Stimulated activated CD8-positive, alpha-beta memory T cell treated with anti-CD3 and anti-CD28 coated beads, Interleukin-4, amount 100 ng/mL, for 48 hours (primary cell): ENCODE data around the gene GALR3.
"Not testable (repeated sequence)": the region's sequence is repeated elsewhere in the genome, so short reads cannot be mapped to it uniquely, and the experiment has no call there.

ENCODE experiments used
- DNase-seq: peaks from one replicate; pipeline ENCODE4 v3.0.0-alpha.2; 2020

The GALR3 gene, protein sequence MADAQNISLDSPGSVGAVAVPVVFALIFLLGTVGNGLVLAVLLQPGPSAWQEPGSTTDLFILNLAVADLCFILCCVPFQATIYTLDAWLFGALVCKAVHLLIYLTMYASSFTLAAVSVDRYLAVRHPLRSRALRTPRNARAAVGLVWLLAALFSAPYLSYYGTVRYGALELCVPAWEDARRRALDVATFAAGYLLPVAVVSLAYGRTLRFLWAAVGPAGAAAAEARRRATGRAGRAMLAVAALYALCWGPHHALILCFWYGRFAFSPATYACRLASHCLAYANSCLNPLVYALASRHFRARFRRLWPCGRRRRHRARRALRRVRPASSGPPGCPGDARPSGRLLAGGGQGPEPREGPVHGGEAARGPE

DNA sequence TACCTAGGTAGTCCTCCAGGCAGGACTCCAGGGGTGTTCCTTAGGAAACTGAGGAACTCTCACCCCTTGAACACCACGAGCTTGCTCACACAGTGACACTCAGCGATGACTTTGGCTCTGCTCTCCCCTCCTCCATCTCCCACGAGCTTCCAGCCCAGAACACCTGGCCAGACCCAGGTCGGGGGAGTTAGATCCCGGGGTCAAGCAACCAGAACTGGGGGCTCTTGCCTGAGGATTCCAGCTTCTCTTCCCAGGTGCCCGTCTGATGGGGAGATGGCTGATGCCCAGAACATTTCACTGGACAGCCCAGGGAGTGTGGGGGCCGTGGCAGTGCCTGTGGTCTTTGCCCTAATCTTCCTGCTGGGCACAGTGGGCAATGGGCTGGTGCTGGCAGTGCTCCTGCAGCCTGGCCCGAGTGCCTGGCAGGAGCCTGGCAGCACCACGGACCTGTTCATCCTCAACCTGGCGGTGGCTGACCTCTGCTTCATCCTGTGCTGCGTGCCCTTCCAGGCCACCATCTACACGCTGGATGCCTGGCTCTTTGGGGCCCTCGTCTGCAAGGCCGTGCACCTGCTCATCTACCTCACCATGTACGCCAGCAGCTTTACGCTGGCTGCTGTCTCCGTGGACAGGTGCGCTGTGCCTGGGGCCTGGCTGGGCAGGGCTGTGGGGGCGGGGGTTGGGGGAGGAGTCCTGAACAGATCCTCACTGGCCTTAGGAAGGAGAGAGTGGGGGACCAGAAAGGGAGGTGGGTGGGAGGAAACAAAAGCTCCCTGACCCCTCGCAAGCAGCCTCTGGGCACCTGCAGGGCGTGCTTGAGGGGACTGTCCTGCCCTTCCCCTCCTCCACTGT, at the start of gene GALR3:
Gene GALR3 (plus strand): TSS at position 249 of the 852 bp plus-strand sequence. CDS start 25 bp downstream, at position 274.
- DNase-seq, result no peak

DNA sequence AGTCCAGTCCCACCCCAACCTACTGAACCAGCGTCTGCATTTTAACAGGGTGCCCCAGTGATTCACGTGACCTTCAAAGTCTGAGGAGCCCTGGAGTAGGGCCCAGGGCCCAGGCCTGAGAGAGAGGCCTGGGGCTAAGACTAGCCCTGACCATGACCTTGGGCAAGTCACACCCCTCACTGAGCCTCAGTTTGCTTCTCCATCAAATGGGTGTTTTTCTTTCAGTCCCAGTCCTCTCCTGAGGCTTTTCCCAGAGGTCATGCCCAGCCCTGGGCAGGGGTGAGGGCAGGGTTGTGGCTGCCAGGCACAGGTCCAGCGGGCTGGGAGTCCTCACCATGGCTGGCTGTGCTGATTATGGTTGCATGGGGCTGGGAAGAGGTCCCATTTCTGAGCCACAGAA, 48.5 kb upstream of the GALR3 start:
- DNase-seq, result no peak

DNA sequence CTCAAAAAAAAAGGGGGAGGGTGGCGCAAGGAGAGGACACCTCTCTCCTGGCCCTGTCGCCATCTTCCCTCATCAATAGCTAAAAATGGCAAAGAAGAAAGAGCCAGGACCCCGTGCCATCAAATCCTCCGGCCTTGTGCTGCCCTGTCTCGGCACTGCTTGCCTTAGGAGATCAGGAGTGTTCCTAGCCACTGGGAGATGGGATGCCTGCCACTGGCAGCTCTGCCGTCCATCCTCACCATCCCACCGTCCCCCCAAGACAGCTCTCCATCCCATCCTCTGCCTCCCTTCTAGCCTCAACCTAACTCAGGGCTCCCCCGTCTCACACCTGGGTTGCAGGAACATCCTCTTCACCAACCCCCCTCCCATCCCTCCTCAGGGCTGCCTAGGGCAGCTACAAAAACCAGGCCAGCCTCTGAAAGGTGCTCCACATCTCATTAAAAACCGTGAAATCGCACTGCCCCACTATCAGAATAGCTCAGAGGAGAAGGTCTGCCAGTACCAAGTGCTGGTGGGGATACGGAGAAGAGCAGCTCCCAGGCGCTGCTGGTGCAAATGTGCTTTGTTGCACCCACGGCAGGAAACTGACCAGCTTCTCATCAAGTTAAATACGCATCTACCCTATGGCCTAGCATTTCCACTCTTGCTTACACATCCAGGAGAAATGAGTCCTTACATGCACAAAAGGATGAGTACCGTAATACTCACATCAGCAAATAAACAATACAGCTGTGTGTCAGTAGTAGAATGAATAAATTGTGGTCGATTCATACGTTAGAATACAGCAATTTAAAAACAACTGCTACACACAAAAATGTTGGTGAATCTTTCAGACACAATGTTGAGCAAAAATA, 47.2 kb upstream of the GALR3 start:
- DNase-seq, result no peak

DNA sequence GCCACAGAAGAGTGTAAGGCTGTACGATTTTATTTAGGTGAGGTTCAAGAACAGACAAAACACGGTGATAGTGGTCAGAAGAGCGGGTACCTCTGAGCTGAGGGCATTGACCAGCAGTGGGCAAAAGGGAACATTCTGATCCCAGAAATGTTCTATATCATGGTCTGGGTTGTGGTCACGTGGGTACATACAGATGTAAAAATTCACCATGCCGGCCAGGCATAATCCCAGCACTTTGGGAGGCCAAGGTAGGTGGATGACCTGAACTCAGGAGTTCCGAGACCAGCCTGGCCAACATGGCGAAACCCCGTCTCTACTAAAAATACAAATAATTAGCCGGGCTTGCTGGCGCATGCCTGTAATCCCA, 46.6 kb upstream of the GALR3 start:
- DNase-seq, result no peak

DNA sequence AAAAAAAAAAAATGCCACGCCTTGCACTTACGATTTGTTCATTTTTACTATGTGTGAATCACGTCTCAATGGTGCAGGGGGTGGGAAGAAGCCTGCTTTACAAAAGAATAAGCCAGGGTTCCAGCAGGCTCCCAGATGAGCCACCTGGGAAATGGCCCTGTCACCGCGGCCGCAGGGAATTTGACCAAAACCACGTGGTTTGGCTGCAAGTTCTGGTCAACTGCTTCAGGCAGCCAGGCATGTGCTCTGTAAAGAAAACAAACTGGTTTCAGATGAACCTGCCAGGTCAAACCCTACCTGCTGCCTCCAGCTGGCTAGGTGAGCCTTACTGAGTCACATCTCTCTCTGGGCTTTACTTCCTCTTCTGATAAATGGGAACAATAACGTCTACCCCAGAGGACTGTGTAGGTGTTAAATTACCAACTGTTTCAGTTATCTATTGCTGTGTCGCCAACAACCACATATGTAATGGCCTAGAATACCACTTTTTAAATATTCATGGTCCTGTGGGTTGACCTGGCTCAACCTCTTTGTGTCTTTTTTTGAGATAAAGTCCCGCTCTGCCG, 46.0 kb upstream of the GALR3 start:
- DNase-seq, result no peak

DNA sequence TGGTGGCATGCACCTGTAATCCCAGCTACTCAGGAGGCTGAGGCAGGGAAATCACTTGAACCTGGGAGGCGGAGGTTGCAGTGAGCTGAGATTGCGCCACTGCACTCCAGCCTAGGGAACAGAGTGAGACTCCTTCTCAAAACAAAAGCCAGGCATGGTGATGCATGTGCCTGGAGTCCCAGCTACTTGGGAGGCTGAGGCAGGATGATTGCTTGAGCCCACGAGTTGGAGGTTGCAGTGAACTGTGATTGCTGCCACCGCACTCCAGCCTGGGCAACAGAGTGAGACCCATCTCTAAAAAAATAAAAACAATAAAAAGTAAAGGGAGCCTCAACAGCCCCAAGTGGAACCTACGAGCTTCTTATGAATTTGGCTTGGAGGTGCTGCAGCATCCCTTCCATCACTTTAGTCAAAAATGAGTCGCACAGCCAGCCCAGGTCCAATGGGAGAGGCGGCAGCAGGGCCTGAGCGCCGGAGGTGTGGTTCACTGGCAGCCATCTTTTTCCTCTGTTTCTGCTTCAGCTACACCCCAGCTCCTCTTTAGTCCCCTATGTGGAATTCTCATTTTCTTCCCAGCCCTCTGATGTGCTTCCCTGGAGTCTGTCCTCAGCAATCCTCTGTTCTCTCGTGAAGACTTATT, 44.7 kb upstream of the GALR3 start:
- DNase-seq, result no peak

DNA sequence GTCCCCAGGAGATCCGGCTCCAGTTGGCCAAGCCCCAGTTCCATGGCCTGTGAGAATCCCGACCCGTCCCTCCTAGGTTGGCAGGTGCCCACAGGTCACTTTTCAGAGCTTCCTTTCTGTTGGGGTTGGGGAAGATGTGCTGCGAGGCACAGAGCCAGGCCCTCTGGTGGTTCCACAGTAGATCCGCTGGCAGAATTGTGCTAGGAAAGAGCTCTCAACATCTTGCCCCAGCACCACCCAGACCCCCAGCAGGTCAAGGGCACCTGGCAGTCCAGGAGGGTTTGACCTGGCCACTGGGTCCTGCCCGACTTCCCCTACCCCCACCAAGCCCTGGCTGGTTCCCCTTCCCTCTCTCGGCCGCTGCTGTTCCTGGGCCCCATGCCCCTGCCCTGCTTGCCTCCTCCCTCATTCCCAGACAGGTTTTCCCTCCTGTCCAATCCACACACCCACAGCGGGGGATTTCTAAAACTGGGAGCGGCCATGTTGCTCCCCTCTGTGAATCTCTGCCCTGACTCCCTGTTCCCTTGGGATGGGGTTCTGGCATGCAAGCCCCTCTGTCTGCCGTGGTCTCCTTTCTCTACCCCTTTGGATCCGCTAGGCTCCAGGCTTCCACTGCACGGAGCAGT, 41.6 kb upstream of the GALR3 start:
- no peak for DNase-seq

DNA sequence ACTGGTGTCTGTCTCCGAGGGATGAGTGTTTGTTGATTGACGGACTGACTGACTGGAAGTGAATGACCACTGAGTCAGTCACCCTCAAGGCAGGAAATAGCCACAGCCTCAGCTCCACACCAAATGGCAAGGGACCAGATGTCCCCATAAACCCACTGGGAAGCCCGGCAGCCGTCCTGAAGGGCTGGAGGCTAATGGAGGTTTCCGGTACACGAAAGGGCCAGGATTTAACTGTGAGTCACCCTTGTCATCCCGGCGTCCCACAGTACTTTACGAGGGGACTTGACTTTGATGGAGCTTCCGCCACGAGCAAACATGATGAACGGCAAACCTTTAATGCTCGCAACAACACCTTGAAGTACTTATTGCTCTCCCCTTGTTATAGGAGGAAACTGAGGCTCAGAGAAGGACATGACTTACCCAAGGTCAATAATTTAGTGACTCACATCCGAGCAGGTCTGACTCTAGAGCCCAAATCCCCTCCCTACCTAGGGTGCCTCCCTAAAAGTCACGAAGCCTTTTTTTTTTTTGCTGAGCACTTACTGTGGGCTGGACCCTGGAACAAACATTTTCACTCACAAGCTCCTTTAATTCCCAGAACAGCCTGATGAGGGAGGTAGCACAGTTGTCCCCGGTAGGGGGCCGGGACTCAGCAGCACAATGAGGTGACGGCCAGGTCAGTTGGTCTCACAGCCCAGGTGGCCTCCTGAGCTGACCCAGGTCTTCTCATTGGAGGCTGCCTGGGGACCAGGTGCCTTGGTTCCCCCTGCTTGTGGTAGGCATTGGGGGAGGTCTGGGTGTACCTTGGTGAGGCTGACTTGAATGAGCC, 40.6 kb upstream of the GALR3 start:
- DNase-seq, result no peak

DNA sequence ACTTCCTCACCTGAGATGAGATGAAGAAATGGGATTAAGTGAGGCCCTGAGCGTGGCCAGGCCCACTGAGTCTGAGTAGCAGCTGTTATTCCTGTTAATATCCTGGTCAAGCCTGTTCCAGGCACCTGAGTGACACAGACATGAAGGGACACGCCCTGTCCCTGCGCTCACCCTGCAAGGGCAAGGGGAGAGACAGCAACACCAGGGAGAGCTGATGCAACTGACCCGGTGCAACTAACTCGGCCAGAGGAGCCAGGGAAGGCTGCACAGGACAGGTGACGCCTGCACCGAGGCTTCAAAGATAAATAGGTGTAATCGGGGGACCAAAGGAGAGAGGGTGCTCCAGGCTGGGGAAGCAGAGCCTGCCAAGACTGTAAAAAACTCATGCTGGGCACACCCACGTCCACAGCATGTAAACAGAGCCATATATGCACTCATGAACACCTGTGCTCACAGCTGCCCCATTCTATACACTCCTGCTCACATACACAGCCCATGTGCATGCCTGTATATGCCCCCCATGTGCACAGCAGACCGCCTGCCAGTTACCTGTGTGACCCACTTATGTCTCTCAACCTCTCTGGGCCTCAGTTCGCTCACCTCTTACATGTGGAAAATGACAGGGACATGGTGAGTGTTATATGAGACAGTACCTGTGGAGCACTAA, 38.2 kb upstream of the GALR3 start:
- no peak for DNase-seq

DNA sequence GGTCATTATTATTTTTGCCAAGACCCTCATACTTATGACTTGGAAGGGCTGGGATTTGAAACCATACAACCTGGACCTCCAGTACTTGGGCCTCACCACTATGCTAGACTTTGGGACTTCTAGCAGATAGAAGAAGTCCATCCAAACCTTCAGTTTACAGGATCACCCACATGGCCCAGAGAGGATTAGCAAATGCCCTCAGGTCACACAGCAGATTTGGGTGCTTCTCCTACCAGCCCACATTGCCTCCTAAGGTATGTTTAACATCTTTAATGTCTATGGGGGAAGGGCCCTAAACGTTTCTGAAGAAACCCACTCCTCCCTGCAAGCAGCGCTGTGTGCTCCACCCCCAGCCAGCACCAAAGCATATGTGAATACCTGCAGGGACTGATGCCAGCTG, 32.9 kb upstream of the GALR3 start:
- no peak for DNase-seq

DNA sequence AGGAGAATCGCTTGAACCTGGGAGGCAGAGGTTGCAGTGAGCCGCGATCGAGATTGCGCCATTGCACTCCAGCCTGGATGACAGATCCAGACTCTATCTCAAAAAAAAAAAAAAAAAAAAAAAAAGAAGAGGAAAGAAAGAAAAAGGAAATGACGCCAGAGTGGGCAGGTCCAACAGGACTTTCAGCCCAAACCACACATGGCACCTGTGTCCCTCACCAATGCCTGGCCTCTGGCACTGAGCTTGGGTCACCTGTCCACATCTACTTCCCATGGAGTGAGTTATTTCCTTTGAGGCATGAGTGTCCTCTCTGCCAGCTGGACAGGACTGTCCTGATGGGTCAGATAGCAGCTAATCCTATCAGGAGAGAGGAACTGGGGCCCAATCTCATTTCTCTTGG, 30.7 kb upstream of the GALR3 start:
- no peak for DNase-seq

DNA sequence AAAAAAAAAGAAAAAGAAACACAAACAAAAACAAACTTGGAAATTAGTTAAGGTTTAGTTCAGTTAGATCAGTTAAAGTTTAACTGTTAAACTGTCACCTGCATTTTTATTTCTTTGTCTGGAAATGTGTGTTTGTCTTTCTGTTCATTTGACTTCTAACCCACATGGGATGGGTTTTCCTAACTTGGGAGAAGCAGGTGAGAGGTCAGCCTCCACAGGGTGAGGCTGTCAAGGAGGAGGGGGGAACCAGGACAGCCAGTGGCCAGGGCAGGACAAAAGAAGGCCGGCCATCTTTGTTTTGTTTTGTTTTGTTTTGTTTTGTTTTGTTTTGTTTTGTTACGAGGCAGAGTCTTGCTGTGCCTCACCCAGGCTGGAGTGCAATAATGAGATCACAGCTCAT, 28.8 kb upstream of the GALR3 start:
- DNase-seq, result no peak

DNA sequence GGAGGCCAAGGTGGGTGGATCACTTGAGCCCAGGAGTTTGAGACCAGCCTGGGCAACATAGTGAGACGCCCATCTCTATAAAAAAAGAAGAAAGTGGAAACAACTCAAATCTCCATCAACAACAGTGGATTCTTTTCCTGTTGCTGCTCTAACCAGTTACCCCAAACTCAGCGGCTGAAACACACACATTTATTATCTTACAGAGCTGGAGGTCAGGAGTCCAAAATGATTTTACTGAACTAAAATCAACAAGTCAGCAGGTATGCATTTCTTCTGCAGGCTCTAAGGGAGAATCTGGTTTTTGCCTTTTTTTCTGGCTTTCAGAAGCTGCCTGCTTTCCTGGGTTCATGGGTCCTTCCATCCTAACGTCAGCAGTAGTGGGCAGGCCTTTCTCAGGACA, 27.1 kb upstream of the GALR3 start:
- DNase-seq, result no peak

DNA sequence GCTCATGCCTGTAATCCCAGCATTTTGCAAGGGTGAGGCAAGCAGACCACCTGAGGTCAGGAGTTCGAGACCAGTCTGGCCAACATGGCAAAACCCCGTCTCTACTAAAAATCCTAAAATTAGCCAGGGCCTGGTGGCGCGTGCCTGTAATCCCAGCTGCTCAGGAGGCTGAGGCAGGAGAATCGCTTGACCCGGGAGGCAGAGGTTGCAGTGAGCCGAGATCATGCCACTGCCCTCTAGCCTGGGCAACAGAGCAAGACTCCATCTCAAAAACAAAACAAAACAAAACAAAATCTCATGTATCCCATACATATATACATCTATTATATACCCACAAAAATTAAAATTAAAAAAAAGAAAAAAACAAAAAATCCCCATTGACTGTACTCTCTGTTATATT, 25.9 kb upstream of the GALR3 start:
- DNase-seq, result not testable (repeated sequence)

DNA sequence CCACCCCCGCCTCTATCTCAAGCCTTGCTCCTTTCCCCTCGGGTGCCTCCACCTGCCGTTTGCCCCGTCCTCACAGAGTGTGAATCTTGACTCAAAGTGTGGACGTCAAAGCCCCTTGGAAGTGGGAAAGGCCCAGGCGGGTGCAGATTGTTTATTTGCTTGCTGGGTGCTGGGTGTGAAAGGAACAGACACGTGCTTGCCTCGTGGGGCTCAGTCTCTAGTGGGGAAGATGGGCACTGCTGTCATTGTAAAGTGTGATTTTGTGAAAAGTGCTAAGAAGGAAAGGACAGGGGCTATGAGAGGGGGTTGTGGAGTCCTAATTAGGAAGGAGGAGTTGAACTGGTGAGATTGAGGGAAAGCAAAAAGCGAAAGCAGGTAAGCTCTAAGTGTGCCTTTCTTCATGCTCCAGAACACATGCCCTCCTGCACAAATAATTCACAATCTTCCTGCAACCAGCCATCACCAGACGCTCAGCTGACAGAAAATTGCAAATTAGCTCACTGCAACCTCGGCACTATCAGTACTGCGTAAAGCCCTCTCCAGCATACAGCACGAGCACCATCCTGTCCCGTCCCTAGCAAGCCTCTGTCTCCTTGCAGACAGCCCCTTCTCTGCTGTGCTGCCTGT, 25.2 kb upstream of the GALR3 start:
- DNase-seq, result no peak

DNA sequence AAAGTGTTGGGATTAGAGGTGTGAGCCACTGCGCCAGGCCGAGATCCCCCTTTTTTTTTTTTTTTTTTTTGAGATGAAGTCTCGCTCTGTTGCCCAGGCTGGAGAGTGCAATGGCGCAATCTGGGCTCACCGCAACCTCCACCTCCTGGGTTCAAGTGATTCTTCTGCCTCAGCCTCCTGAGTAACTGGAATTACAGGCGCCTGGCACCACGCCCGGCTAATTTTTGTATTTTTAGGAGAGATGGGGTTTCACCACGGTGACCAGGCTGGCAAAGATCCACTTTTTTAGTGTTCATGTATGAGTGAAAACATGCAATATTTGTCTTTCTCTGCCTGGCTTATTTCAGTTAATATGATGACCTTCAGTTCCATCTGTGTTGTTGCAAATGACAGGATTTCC, 23.2 kb upstream of the GALR3 start:
- not testable (repeated sequence) for DNase-seq

DNA sequence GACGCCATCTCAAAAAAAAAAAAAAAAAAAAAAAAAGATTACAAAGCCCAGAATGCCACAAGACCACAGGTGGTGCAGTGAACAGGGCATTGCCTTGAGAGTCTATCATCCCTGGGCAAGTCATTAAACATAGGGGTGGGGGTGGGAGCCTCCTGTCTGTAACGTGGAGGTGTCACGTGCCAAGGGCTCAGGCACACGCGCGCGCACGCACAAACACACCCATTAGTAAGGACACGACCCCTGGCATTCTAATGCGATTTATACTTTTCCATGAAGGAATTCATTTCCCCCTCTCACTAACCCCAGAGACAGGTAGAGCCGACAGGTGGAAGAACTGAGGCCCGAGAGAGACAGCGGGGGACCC, 21.3 kb upstream of the GALR3 start:
- DNase-seq, result no peak

DNA sequence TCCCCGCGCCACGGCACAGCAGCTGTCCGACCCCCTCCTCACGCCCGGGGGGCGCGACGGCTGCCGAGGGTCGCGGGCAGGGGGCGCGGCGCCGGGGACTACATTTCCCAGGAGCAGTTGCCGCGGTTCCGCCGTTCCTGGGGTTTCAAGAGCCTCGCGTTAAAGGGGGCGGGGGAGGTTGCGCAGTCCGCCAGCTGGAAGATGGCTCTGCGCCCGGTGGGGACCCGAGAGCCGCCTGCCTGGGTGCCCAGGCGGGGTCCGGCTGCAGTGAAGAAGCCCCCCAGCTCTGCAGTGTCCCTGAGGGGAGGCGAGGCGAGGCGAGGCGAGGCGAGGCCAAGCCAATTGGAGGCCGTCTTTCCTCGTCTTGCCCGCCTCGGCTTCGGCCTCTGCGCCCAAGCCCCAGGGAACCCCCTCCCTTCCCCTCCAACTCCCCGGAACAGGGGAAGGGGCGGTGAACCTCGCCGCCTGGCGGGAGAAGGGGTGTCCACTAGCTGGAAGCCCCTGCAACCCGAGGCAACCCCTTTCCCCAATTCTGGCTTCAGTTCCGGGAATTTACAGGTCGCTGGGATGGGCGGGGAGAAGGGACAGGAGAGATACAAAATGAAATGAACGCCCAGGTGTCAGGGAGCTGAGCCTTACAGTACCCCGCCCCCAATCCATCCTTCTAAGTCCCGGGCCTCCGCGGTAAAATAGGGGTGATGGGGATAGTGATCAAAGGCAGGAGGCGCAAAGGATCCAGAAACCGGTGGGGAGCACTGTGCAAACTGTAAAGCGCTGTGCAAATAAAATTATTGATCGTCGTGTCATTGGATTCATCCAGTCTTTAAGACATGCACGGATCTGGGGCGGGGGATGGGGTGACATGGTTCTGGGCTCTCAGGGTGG, 20.6 kb upstream of the GALR3 start:
- peak; percentile 47 for DNase-seq

DNA sequence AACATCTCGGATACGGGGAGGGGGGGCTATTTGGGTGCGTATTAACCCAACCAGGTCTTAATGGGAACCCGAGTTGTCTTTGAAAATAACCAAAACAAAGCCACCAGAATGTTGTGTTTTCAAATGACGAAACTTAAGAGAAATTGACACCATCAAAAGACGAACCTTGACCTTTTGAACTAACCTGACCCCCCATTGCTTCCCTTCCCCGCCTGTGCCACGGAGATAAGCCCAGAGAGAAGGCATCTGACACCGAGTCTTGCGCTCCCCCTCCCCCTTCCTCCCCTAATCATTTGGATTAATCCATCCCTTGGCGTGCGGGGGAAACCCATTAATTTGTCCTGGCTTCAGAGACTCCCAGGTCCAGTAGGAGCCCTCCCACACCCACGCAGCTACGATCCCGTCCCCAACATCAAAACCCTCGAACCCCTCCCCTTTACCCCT, 20.0 kb upstream of the GALR3 start:
- DNase-seq, result no peak
